K562 (cell line): ENCODE results near the gene ZNF768. TPM values are rescaled to one million over a fixed set of nuclear protein-coding genes. Genes with fewer than 3 reads are reported as not detected.

Experiments used
- IRF9 ChIP-seq: fragments of 450-650 bp; IDR thresholded peaks from 2 replicates; pipeline ENCODE4 v1.6.1; 2016; ENCODE audit warnings: missing biosample characterization, missing genetic modification characterization
- REST ChIP-seq, 2 experiments: fragments of 450-650 bp; formaldehyde crosslinking in 1 of 2; IDR thresholded peaks; 2 replicates each; pipeline versions ENCODE4 v1.4.0 to v1.6.1; 2014 to 2020; ENCODE audit warnings: mild to moderate bottlenecking in 2 of 2, borderline replicate concordance in 1 of 2, low read depth in 1 of 2
- ZNF263 ChIP-seq: sonication (generic); formaldehyde crosslinking; IDR thresholded peaks from 2 replicates; pipeline ENCODE4 v1.8.0; 2022; ENCODE audit warnings: mild to moderate bottlenecking, missing genetic modification reagents, borderline replicate concordance
- polyA plus RNA-seq, 8 experiments: library from polyadenylated mRNA; depleted of rRNA in 4 of 8; stranded (reverse) in 5 of 8; unstranded in 3 of 8; fragments of >200 nt; fragmentation: Nextera tagmentation in 2 of 8; fragmentation: Illumina TruSeq in 1 of 8; extraction: Ambion mirVana in 2 of 8; extraction: Trizol in 1 of 8; gene quantifications; 2 replicates each; pipeline versions ENCODE4 v1.2.1 to v1.2.3, GENCODE V29; 2011 to 2014; ENCODE audit warnings: inconsistent platforms in 1 of 8, missing spikeins in 1 of 8
- total RNA-seq, 7 experiments: library from RNA; depleted of rRNA in 6 of 7; stranded (reverse); fragments of >200 nt in 6 of 7; fragmentation: Illumina TruSeq in 2 of 7; extraction: Trizol in 2 of 7; gene quantifications; 2 replicates each; pipeline versions ENCODE4 v1.2.1 to v1.2.3, GENCODE V29; 2011 to 2021; ENCODE audit warnings: low replicate concordance in 1 of 7

The ZNF768 gene
- total and polyA plus RNA-seq, 9 of the 15 experiments (the other 6 are each of a cell fraction or from before 2014, with no cell fraction given) = 0.13 to 50.7 (median 26.9) TPM

GRCh38 chr16:30567991-30568638 lies 41.7 kb upstream of the ZNF768 start (continued):
- TF ChIP-seq REST (IDR thresholded peaks at IDR 0.05; ENCODE audit: borderline replicate concordance) = no peak
- TF ChIP-seq REST (CRISPR knock-in tag; IDR thresholded peaks at IDR 0.05; ENCODE audit: low read depth) = no peak
- no peak for TF ChIP-seq ZNF263 (CRISPR knock-in tag)
- peak; percentile 55 for TF ChIP-seq IRF9 (tag)
